ENCODE results near the gene EXOC3. TPM values are rescaled to one million over a fixed set of nuclear protein-coding genes. Genes with fewer than 3 reads are reported as not detected.

EXOC3 gene
- total and polyA plus RNA-seq, 2 of the 8 experiments (the other 6 are each of a cell fraction or from before 2014, with no cell fraction given): 14.4 to 30.0 TPM

GRCh38 chr5:423233-423565, 19.8 kb upstream of the EXOC3 start:
- Histone ChIP-seq H3K4ac (replicated peaks; ENCODE audit: insufficient read length, low read depth, low read length) (no peak overlapping the region), H2BK20ac (ENCODE audit: low read length) (no peak overlapping the region), H3K14ac (ENCODE audit: insufficient read length) (no peak overlapping the region), H3K79me2 (ENCODE audit: control insufficient read depth in 1 of 2, insufficient read depth in 2 of 2, low read length in 2 of 2) (no peaks in the 10 kb centered on the region), H4K91ac (replicated peaks; ENCODE audit: insufficient read length, low read length) (no peak overlapping the region), H3K9me3 (ENCODE audit: insufficient read depth in 2 of 2, low read depth in 1 of 2, low read length in 1 of 2) (peaks cover 0 to 1% of the 10 kb centered on the region in 2 experiments; a peak in 1 of 4 replicates), H3K56ac (replicated peaks; ENCODE audit: insufficient read length, low read depth, low read length) (no peak overlapping the region), H3K18ac (ENCODE audit: extremely low read depth, low read length) (no peak overlapping the region), H3K79me1 (ENCODE audit: low read depth, low read length) (no peaks in the 10 kb centered on the region), H3K4me2 (ENCODE audit: insufficient read depth in 1 of 2, low read depth in 2 of 2, low read length in 2 of 2) (no peak overlapping the region), H3K27me3 (replicated peaks in 1 of 4; ENCODE audit: control insufficient read depth in 3 of 4, extremely low read depth in 1 of 4, insufficient read depth in 3 of 4, low read length in 3 of 4) (no peaks in the 10 kb centered on the region), H3K23me2 (ENCODE audit: low read depth, low read length) (peaks cover 10% of the 10 kb centered on the region; the same call in 1 of the 2 replicates), H3K36me3 (ENCODE audit: control insufficient read depth in 2 of 4, insufficient read depth in 4 of 4, low read length in 3 of 4) (no peaks in the 10 kb centered on the region), H4K5ac (ENCODE audit: insufficient read length, low read depth, low read length) (no peak overlapping the region), H2AFZ (ENCODE audit: low read length) (no peak overlapping the region), H3K4me3 (ENCODE audit: extremely low read depth in 1 of 4, insufficient read depth in 2 of 4, low read depth in 3 of 4, low read length in 4 of 4) (no peak overlapping the region), H2BK15ac (ENCODE audit: low read length) (no peak overlapping the region), H3K4me1 (replicated peaks in 1 of 4; ENCODE audit: control insufficient read depth in 3 of 4, insufficient read depth in 4 of 4, low read length in 3 of 4) (peaks cover 0 to 6% (median 0%) of the 10 kb centered on the region in 4 experiments; a peak in 1 of 7 replicates), H3K9ac (replicated peaks in 1 of 4; ENCODE audit: extremely low read depth in 1 of 4, low read depth in 3 of 4, low read length in 3 of 4) (no peak overlapping the region), H2AK5ac (ENCODE audit: low read depth, low read length) (no peak overlapping the region), H2BK5ac (ENCODE audit: low read depth, low read length) (no peak overlapping the region), H3K23ac (ENCODE audit: insufficient read length) (no peak overlapping the region), H2BK120ac (replicated peaks; ENCODE audit: low read depth, low read length) (no peak overlapping the region), H4K8ac (ENCODE audit: extremely low read depth, insufficient read depth, low read length) (no peak overlapping the region), H3K27ac (ENCODE audit: low read depth, low read length) (no peak overlapping the region), H4K20me1 (replicated peaks in 1 of 2; ENCODE audit: control insufficient read depth in 1 of 2, insufficient read depth in 2 of 2, low read length in 2 of 2) (peaks cover 0 to 4% of the 10 kb centered on the region in 2 experiments), H2BK12ac (ENCODE audit: low read depth, low read length) (no peak overlapping the region)
- 79% methylated on average over 9 of the region's 9 CpGs; no CpG with 5 or more reads in 1 of the 2 experiments for WGBS, 2 experiments (ENCODE audit: extremely low coverage in 1 of 2, insufficient coverage in 1 of 2, insufficient read length in 1 of 2, insufficient replicate concordance in 2 of 2, low coverage in 1 of 2, low lambda C conversion rate in 2 of 2, missing lambda C conversion rate in 1 of 2)
- ChIA-PET POLR2A (ENCODE audit: partially characterized antibody) (no interaction called here), CTCF (ENCODE audit: partially characterized antibody) (interaction anchor here (1.0 to 3.0 kb wide), 7 partner anchors 9 to 85 kb away, joined by 3 to 8 read pairs (median 4); no protein-coding TSS in a partner anchor)
- FAIRE-seq (no peak), DNase-seq (ENCODE audit: low read depth in 1 of 2, low spot score in 2 of 2) (no peak)
- no peak for TF ChIP-seq KDM1A (IDR thresholded peaks at IDR 0.05; ENCODE audit: borderline replicate concordance, low read length)
- no peak for TF ChIP-seq PHF8 (conservative IDR thresholded peaks at IDR 0.05; ENCODE audit: low read depth, low read length)
- TF ChIP-seq SIX5 (IDR thresholded peaks at IDR 0.05; ENCODE audit: low read depth, low read length): no peak
- no peak for TF ChIP-seq POLR2A (IDR thresholded peaks at IDR 0.05; ENCODE audit: control extremely low read depth in 1 of 2, low read depth in 2 of 2, low read length in 2 of 2)
- no peak for TF ChIP-seq GTF2F1 (IDR thresholded peaks at IDR 0.05; ENCODE audit: borderline replicate concordance, low read depth, low read length)
- TF ChIP-seq RFX5 (IDR thresholded peaks at IDR 0.05; ENCODE audit: borderline replicate concordance, low read depth, low read length): no peak
- TF ChIP-seq RAD21 (IDR thresholded peaks at IDR 0.05 in 1 of 2, conservative IDR thresholded peaks at IDR 0.05 in 1 of 2; ENCODE audit: low read depth in 2 of 2, low read length in 2 of 2): no peak
- TF ChIP-seq JUND (IDR thresholded peaks at IDR 0.05; ENCODE audit: low read length): no peak
- no peak for TF ChIP-seq TBP (IDR thresholded peaks at IDR 0.05; ENCODE audit: low read depth, low read length)
- no peak for TF ChIP-seq SRF (IDR thresholded peaks at IDR 0.05; ENCODE audit: low read depth, low read length)
- no peak for TF ChIP-seq SP1 (IDR thresholded peaks at IDR 0.05; ENCODE audit: low read depth, low read length)
- TF ChIP-seq, protein P1, sequence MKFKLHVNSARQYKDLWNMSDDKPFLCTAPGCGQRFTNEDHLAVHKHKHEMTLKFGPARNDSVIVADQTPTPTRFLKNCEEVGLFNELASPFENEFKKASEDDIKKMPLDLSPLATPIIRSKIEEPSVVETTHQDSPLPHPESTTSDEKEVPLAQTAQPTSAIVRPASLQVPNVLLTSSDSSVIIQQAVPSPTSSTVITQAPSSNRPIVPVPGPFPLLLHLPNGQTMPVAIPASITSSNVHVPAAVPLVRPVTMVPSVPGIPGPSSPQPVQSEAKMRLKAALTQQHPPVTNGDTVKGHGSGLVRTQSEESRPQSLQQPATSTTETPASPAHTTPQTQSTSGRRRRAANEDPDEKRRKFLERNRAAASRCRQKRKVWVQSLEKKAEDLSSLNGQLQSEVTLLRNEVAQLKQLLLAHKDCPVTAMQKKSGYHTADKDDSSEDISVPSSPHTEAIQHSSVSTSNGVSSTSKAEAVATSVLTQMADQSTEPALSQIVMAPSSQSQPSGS (IDR thresholded peaks at IDR 0.05; ENCODE audit: low read length): no peak
- no peak for TF ChIP-seq KDM4A (IDR thresholded peaks at IDR 0.05; ENCODE audit: low read depth, low read length, severe bottlenecking)
- no peak for TF ChIP-seq KDM5A (IDR thresholded peaks at IDR 0.05; ENCODE audit: low read length)
